Epithelial cell of esophagus (primary cell): Measurements from ENCODE around the gene ALDH6A1.

Experiments
- DNase-seq: peaks from one replicate; pipeline ENCODE4 v3.0.0; 2010; ENCODE audit warnings: low read depth
- H3K4me3 ChIP-seq: 2 replicates; pipeline ENCODE4 v1.5.1; 2011; ENCODE audit warnings: mild to moderate bottlenecking, low read length, control low read depth
- CTCF ChIP-seq: IDR thresholded peaks from 2 replicates; pipeline ENCODE4 v1.5.1; 2011; ENCODE audit warnings: low read depth, mild to moderate bottlenecking, low read length, control low read depth, inconsistent platforms; ENCODE audit not compliant: insufficient read depth; ENCODE audit errors: missing control alignments

The ALDH6A1 gene

GRCh38 chr14:74049876-74050495 lies 34.3 kb downstream of the ALDH6A1 start:
- no peak for TF ChIP-seq CTCF
- no peak overlapping the region for H3K4me3 ChIP-seq
- DNase-seq, result no peak

- no peak for TF ChIP-seq CTCF
- peak; percentile 68 for DNase-seq
- H3K4me3 ChIP-seq, result no peak overlapping the region
Measured at GRCh38 chr14:74048281-74048680, 36.0 kb downstream of the ALDH6A1 start.

GRCh38 chr14:74045522-74045921 lies 38.7 kb downstream of the ALDH6A1 start:
- TF ChIP-seq CTCF, result no peak
- H3K4me3 ChIP-seq, result no peak overlapping the region
- no peak for DNase-seq

GRCh38 chr14:74042296-74042695 lies 42.0 kb downstream of the ALDH6A1 start:
- no peak for DNase-seq
- TF ChIP-seq CTCF, result no peak
- H3K4me3 ChIP-seq, result no peak overlapping the region

- peak; percentile 62 for DNase-seq
- no peak overlapping the region for H3K4me3 ChIP-seq
- TF ChIP-seq CTCF, result peak; percentile 50
Measured at GRCh38 chr14:74038020-74038859, 46.0 kb downstream of the ALDH6A1 start.

GRCh38 chr14:74035556-74035955 lies 48.7 kb downstream of the ALDH6A1 start:
- no peak overlapping the region for H3K4me3 ChIP-seq
- TF ChIP-seq CTCF, result no peak
- DNase-seq, result peak; percentile 44
